ENCODE measurements around the gene PGAP6.

DNA sequence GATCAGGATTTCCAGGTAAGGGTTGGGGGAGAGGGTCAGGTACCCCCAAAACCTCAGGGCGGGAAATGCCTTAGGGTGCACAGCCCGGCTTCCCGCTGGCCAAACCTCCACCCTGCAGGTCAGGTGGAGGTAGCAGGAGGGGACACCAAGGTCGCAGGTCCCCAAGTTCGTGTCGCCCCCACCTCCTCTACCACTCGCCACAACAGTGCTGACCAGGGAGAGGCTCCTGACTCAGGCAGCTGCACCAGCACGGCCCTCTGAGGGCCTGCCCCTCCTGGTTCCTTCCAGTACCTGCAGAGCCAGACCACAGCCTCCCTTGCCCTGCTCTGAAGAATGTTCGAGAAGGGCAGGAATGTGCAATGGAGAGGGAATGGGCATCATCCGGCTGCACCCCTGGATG, 15.3 kb downstream of the PGAP6 start:
- TF ChIP-seq, protein P1, sequence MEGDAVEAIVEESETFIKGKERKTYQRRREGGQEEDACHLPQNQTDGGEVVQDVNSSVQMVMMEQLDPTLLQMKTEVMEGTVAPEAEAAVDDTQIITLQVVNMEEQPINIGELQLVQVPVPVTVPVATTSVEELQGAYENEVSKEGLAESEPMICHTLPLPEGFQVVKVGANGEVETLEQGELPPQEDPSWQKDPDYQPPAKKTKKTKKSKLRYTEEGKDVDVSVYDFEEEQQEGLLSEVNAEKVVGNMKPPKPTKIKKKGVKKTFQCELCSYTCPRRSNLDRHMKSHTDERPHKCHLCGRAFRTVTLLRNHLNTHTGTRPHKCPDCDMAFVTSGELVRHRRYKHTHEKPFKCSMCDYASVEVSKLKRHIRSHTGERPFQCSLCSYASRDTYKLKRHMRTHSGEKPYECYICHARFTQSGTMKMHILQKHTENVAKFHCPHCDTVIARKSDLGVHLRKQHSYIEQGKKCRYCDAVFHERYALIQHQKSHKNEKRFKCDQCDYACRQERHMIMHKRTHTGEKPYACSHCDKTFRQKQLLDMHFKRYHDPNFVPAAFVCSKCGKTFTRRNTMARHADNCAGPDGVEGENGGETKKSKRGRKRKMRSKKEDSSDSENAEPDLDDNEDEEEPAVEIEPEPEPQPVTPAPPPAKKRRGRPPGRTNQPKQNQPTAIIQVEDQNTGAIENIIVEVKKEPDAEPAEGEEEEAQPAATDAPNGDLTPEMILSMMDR (IDR thresholded peaks at IDR 0.05) = no peak
- TF ChIP-seq POLR2AphosphoS5 (IDR thresholded peaks at IDR 0.05) = no peak
- TF ChIP-seq POLR2A (IDR thresholded peaks at IDR 0.05) = no peak
- no peak for TF ChIP-seq EP300 (IDR thresholded peaks at IDR 0.05)
